GM21360 (cell line): Measurements from ENCODE around the gene GH1.
"Not testable (repeated sequence)": the region's sequence is repeated elsewhere in the genome, so short reads cannot be mapped to it uniquely, and the experiment has no call there.

Experiments used
- ATAC-seq: cut with Tn5 transposase; IDR thresholded peaks from one replicate; pipeline ENCODE4 v1.9.1; 2021; ENCODE audit warnings: mild to moderate bottlenecking, moderate library complexity; ENCODE audit not compliant: unreplicated experiment

GH1 gene

DNA sequence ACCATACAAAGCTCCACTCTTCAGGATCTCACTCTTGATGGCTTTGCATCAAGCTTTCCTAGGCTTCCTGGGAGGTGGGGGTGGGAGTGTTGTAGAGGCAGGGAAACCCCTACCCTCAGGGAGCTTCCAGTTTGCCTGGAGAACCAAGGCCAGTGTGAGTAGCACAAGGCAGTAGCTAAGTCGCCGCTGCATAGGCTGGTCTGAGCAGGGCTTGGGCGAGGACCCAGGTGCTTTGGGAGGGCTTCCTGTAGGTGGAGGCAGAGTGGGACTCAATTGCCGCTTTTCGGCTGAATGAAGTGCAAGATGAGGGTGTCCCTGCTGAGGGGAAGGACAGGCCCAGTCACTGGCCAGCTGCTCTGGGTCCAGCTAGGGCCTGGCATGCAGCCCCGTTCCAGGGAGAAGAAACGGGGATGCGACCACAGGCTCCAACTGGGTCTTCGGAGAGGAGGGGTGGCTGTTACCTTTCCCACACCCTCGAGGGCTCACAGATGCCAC is 9.6 kb upstream of the GH1 start:
- ATAC-seq = no peak

DNA sequence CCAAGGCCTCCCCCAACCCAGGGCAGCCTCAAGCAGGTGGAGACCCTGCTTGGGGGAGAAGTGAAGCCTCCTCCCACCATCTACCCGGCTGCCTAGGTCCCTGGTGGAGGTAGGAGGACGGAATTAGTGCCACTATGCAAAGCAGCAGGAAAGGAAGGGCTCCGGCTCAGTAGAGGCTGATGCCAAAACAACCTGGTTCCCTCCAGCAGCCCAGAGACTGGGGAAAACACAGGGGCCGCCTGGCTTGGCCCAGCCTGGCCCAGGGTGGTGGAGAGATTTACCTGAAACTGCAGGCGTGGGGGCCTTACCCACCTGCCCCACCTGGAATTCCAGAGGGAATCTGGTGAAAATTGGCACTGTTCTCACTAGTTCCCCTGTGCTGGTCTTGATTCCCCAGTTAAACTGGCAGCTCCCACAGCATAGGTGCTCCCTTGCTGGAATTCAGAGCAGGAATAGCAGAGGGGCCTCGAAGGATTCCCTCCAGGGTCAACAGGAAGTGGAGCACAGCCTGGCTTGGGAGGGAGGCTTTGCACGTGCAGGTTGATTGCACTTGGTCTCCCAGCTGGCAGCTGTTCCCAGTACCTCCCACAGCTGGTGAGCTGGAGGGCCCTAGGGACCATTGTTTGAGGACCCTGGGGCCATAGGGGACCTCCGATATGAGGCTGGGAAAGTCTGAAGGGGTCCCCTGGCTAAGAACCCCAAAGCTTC is 9.0 kb upstream of the GH1 start:
- ATAC-seq = no peak

DNA sequence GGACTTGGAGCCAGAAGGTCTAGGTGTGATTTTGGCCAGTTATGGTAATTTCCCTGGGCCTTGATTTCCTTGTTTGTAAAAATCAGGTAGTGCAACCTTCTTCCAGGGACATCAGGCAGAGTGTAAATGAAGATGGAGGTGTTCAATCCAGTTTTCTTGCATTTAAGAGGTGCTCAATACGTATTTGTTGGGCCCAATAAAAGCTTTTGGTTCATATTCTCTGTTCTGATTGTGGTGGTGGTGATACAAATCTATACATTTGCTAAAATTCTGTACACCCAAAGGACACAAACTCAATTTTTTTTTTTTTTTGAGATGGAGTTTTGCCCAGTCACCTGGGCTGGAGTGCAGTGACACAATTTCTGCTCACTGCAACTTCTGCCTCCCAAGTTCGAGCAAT is 7.5 kb upstream of the GH1 start:
- ATAC-seq = no peak

DNA sequence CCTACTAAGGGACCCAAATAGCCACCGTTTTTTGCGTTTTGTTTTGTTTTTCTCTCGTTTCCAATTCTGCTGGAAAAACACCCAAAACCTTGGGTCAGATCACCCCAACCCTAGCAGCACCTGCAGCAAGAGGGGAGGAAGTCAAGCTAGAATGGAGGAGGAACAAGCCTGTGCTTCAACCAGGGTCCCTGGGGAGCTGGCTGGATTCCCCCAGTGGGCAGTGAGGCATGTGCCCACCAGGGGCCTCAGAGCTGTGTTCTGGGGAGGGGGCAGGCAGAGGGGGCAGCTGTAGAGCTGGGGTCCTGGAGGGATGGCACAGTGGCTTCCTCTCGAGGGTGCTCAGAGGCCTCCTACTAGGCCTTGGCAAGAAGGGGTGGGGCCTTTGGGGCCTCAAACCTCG is 7.0 kb upstream of the GH1 start:
- ATAC-seq = no peak

DNA sequence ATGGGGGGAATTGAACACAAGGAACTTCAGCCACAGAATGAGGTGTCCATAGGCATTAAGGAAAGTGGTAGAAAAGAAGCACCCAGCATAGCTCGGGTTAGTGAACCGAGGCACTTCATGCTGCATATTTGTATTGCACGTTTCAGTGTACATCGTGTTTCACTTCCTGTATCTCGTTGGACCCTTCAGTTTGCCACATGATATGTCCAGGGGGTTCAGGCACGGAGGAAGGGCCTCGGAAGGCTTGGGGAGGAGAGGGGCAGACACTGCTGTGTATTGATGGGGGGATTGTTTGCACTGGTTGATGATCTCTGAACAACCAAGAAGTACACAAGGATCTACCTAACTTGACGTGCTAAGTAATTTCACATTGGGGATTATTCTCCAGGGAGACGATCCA is 3.8 kb upstream of the GH1 start:
- ATAC-seq = not testable (repeated sequence)

DNA sequence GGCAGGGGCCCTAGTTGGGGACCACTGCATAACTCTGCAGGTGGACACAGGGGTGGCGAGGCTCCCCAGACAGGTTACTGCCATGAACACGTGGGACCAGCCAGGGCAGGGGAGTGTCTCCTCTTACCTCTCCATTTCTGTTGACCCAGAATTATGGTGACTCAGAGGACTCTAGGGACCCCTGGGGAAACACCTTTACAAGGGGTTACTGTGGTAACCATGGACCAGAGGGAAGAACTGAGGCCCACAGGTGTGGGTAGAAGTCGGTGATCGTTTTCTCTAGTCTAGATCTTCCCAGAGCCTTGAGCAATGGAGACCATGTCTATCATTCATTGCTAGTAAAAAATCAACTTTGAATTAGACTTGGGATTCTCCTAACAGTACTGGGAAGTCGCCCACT is 2.1 kb upstream of the GH1 start:
- not testable (repeated sequence) for ATAC-seq

DNA sequence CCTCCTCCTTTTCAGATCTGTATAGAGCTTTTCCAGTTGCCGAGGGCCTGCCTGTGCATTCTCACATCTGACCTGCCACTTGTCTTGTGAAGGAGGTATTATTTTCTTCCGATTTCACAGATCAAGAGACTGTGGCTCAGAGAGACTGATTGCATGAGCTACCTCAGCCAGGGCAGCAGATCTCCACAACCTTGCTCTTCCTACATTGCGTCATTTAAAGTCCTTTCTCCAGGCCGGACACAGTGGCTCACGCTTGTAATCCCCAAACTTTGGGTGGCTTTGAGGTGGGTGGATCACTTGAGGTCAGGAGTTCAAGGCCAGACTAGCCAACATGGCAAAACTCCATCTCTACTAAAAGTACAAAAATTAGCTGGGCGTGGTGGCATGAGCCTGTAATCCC is 1.4 kb upstream of the GH1 start:
- ATAC-seq = not testable (repeated sequence)

DNA sequence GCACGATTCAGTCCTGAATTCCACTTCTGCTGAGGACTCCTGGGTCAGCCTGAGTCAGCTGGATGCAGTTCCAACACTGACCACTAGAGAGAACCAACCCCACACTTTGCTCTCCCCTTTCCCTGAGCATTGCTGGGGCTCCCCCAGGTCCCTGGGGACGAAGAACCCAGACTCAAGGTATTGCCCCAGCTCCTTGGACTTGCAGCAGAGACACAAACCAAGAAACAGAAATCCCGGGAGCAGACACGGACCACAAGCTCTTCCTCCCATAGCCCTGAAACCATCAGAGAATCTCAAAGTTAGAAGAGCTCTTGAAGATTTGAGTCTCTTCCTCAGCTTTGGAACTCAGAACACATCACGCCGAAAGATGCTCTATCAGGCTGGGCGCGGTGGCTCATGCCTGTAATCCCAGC is 678 bp upstream of the GH1 start:
- ATAC-seq = peak; percentile 68

DNA sequence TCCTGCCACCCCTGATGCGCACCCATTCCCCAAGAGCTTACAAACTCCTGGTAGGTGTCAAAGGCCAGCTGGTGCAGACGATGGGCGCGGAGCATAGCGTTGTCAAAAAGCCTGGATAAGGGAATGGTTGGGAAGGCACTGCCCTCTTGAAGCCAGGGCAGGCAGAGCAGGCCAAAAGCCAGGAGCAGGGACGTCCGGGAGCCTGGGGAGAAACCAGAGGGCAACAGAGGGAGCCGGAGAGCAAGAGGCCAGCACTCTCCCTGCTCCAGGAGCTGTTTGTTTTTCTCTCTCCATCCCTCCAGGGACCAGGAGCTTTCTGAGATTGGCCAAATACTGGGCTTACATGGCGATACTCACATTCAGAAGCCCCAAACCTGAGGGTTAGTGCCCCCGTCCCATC is 334 bp downstream of the GH1 start:
- ATAC-seq = no peak

DNA sequence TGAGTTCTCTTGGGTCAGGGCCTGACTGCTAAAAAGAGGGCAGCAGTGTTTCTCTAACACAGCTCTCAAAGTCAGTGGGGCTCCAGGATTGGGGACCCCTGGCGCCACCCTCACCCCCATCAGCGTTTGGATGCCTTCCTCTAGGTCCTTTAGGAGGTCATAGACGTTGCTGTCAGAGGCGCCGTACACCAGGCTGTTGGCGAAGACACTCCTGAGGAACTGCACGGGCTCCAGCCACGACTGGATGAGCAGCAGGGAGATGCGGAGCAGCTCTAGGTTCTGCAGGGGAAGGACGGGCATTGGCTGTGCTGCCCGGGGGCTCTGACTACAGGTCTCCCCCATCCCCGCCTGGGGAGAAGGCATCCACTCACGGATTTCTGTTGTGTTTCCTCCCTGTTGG is 993 bp downstream of the GH1 start:
- ATAC-seq = no peak

DNA sequence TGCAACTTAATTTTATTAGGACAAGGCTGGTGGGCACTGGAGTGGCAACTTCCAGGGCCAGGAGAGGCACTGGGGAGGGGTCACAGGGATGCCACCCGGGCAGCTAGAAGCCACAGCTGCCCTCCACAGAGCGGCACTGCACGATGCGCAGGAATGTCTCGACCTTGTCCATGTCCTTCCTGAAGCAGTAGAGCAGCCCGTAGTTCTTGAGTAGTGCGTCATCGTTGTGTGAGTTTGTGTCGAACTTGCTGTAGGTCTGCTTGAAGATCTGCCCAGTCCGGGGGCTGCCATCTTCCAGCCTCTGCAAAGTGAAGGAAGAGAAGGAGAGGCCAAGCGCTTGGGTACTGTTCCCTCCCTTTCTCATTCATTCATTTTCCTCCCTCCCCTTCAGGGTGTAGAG is 1.4 kb downstream of the GH1 start:
- ATAC-seq = not testable (repeated sequence)

DNA sequence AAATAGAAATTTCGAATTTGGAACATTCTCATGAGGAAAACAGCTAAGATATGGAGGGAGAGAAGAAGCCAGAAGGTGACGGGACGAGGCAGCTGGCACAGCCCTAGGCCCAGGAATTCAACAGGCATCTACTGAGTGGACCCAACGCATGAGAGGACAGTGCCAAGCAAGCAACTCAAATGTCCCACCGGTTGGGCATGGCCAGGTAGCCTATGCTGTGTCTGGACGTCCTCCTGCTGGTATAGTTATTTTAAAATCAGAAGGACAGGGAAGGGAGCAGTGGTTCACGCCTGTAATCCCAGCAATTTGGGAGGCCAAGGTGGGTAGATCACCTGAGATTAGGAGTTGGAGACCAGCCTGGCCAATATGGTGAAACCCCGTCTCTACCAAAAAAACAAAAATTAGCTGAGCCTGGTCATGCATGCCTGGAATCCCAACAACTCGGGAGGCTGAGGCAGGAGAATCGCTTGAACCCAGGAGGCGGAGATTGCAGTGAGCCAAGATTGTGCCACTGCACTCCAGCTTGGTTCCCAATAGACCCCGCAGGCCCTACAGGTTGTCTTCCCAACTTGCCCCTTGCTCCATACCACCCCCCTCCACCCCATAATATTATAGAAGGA is 2.0 kb downstream of the GH1 start:
- no peak for ATAC-seq

DNA sequence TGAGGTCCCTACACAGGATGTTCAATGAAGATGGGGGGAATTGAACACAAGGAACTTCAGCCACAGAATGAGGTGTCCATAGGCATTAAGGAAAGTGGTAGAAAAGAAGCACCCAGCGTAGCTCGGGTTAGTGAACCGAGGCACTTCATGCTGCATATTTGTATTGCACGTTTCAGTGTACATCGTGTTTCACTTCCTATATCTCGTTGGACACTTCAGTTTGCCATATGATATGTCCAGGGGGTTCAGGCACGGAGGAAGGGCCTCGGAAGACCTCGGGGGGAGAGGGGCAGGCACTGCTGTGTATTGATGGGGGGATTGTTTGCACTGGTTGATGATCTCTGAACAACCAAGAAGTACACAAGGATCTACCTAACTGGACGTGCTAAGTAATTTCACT is 2.9 kb downstream of the GH1 start:
- not testable (repeated sequence) for ATAC-seq

DNA sequence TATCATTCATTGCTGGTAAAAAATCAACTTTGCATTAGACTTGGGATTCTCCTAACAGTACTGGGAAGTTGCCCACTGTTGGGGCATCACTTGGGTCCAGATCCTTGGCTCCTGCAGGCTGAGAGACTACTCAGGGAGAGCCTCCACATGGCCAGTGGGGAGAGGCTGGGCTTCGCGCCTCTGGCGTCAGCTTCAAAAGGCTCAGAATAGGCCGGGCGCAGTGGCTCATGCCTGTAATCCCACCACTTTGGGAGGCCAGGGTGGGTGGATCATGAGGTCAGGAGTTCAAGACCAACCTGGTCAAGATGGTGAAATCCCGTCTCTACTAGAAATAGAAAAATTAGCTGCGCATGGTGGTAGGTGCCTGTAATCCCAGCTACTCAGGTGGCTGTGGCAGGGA is 4.2 kb downstream of the GH1 start:
- ATAC-seq = no peak

DNA sequence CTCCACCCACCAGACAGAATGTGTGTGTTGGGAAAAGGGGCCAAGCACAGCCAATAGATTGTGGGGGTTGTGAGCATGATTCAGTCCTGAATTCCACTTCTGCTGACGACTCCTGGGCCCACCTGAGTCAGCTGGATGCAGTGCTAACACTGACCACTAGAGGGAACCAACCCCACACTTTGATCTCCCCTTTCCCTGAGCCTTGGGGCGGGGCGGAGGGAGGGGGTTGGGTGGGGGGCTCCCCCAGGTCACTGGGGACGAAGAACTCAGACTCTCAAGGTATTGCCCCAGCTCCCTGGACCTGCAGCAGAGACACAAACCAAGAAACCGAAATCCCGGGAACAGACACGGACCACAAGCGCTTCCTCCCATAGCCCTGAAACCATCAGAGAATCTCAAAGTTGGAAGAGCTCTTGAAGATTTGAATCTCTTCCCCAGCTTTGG is 7.0 kb downstream of the GH1 start:
- no peak for ATAC-seq

DNA sequence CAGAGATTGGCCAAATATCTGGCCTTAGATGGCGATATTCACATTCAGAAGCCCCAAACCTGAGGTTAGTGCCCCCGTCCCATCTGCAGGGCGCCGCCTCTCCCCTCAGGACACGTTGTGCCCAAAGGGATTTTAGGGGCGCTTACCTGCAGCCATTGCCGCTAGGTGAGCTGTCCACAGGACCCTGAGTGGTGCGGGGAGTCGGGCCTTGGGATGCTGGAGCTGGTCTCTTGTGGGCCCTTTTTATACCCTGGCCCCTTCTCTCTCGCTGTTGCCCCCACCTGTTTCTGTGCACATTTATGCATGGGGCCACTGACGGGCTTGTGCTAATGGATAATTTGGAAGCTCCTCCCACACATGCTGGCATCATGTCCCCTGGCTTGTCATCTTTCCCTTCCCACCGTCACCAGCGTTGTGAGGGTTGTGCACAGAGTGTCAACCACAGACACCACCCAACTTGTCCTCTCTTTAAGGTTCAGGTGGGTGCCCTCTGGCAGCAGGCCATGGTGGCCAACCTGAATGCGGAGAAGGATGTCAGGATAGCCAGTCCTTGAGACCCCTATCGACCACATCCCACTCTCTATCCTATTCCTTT is 7.5 kb downstream of the GH1 start, which contains the start of gene CSHL1:
Gene CSHL1, minus strand, starts transcription at position 218 of the 595 bp plus-strand sequence. Its CDS starts 62 bp downstream, at position 156.
- no peak for ATAC-seq

DNA sequence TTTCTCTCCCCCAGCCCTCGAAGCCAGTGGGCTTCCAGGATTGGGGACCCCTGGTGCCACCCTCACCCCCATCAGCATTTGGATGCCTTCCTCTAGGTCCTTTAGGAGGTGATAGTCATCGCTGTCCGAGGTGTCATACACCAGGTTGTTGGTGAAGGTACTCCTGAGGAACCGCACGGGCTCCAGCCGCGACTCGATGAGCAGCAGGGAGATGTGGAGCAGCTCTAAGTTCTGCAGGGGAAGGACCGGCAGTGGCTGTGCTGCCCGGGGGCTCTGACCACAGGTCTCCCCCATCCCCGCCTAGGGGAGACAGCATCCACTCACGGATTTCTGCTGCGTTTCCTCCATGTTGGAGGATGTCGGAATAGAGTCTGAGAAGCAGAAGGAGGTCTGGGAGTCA is 8.5 kb downstream of the GH1 start:
- ATAC-seq = no peak

DNA sequence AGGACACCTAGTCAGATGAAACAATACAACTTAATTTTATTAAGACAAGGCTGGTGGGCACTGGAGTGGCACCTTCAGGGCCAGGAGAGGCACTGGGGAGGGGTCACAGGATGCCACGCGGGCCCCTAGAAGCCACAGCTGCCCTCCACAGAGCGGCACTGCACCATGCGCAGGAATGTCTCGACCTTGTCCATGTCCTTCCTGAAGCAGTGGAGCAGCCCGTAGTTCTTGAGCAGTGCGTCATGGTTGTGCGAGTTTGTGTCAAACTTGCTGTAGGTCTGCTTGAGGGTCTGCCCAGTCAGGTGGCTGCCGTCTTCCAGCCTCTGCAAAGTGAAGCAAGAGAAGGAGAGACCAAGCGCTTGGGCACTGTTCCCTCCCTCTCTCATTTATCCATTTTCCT is 9.1 kb downstream of the GH1 start:
- ATAC-seq = not testable (repeated sequence)

DNA sequence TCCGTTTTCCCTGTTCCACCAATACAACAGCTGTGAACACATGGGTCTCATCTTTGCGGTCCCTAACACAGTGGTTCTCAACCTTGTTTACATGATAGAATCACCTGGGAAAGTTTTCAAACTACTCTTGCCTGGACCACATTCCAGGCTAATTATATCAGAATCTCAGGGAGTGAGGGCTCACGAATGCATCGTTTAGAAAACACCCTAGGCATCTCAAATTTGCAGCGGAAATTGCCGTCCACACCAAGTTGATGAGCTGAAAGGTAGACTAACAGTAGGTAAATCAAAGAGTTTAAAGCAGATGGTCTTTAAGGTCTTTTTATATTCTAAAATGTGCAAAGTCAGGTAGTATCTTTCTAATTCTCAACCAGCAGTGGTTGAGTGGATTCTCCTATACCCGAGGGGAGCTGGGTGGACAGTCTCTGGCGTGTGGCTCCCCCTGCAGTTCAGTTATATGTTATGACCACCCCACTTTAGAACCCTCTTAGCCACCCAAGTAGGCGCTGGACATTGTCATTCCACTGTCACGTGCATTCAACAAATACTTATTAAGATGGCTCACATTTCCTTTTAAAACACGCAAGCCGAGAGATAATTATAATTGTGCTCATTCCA is 11.4 kb downstream of the GH1 start:
- ATAC-seq = not testable (repeated sequence)

DNA sequence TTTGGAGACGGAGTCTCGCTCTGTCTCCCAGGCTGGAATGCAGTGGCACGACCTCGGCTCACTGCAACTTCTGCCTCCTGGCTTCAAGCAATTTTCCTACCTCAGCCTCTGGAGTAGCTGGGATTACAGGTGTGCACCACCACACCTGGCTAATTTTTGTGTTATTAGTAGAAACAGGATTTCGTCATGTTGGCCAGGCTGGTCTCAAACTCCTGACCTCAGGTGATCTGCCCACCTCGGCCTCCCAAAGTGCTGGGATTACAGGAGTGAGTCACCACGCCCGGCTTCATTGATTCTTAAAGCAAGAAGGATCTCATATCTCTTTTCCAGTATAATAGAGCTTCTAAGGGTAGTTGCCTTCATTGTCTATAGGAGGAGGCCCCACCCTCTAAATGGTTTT is 13.8 kb downstream of the GH1 start:
- not testable (repeated sequence) for ATAC-seq

DNA sequence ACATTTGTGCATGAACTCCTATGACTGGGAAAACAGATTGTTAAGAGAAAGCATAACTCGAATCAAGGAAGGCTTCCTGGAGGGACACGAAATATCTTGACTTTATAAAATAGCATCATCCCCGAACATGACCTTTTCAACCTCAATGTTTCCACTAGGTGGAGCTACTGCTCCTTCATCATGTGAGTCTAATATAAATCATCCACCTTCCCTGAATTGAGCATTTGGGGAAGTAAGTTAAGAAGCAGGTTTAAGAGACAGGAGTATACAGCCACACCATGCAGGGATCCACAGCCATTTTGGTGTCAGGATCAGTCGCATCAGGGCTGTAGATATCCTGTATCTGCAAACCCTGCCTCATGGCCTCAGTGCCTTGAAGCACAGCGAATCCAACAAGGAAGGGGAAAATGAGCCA is 14.8 kb downstream of the GH1 start:
- not testable (repeated sequence) for ATAC-seq

DNA sequence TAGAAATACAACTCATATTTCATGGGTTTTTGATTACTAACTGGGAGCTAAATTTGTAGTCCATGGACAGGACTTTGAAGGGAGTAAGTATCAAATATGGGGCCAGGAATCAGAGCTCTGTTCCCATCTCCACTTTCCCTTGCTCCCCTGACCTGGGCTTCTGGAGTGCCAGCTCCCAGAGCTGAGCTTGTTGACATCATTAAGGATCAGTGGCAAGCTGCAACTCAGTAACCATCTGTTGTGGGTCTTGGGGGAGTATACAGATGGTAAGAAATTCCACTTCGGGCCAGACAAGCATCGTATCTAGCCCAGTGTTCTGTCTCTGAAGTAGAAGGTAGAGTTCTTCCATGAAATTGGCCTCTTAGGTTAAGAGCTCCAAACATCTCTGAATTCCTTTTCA is 16.7 kb downstream of the GH1 start:
- ATAC-seq = not testable (repeated sequence)
